ENCODE measurements around the gene GPR89B.
"Not testable (repeated sequence)": the region's sequence is repeated elsewhere in the genome, so short reads cannot be mapped to it uniquely, and the experiment has no call there.

The GPR89B gene

DNA sequence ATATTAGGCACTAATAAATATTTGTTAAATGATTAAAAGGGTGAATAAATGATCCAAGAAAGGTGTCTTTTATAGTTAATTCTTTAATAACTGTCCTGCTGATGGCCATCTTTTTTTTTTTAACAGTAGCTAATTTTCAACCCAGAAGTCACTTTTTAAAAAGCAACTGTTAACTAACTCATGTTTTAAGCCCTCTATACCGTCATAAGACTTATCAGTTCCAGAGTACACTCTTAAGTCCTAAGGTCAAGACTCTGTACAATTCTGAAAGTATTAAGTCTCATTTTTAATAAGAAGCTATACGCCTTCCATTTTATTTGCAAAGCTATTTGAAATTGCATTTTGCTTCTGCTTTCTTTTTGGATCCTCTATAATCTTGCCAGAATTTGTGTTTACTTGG lies 2.9 kb downstream of the GPR89B start:
- H3K4me3 ChIP-seq (ENCODE audit: control insufficient read depth in 1 of 7, extremely low read depth in 1 of 7, insufficient read depth in 4 of 7, low read depth in 2 of 7, low read length in 6 of 7); H3K4me1 ChIP-seq (ENCODE audit: control extremely low read depth in 1 of 4, control insufficient read depth in 4 of 4, insufficient read depth in 4 of 4, low read length in 3 of 4); DNase-seq; H3K27ac ChIP-seq (ENCODE audit: insufficient read depth in 1 of 2, low read depth in 1 of 2, low read length in 2 of 2, poor library complexity in 1 of 2, severe bottlenecking in 2 of 2); POLR2A ChIA-PET; CTCF ChIA-PET; H3K36me3 ChIP-seq (ENCODE audit: control insufficient read depth in 4 of 4, insufficient read depth in 4 of 4, low read length in 3 of 4); H3K27me3 ChIP-seq (replicated peaks in 2 of 5; ENCODE audit: control insufficient read depth in 4 of 5, insufficient read depth in 5 of 5, low read length in 4 of 5); H3K9me3 ChIP-seq (ENCODE audit: control extremely low read depth in 1 of 5, control insufficient read depth in 4 of 5, insufficient read depth in 2 of 5, low read depth in 1 of 5, low read length in 4 of 5): not testable (repeated sequence)
- no CpG with 5 or more reads among the region's 2 CpGs for WGBS (ENCODE audit: insufficient coverage)

DNA sequence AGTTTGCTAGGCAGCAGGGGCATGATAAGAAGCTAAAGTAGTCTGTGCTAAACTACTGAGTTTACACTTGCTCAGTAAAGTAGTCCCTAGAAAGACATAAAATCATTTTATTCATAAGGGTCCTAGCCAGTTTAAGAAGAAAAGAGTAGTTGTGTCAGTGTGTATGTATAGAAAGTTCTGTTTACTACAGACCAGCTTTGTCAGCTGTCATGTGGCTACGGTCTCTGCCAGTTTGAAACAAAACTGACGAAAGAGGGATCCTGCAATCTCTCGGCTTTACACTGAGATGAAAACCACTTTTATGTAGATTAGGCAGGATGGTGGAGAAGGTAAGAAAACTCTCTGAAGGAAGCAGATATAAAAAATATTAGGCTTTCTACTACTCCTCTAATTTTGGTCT lies 7.1 kb downstream of the GPR89B start:
- H3K27ac ChIP-seq (ENCODE audit: insufficient read depth in 1 of 2, low read depth in 1 of 2, low read length in 2 of 2, poor library complexity in 1 of 2, severe bottlenecking in 2 of 2); H3K27me3 ChIP-seq (replicated peaks in 2 of 5; ENCODE audit: control insufficient read depth in 4 of 5, insufficient read depth in 5 of 5, low read length in 4 of 5); H3K4me3 ChIP-seq (ENCODE audit: control insufficient read depth in 1 of 7, extremely low read depth in 1 of 7, insufficient read depth in 4 of 7, low read depth in 2 of 7, low read length in 6 of 7); POLR2A ChIA-PET; DNase-seq; H3K36me3 ChIP-seq (ENCODE audit: control insufficient read depth in 4 of 4, insufficient read depth in 4 of 4, low read length in 3 of 4); H3K4me1 ChIP-seq (ENCODE audit: control extremely low read depth in 1 of 4, control insufficient read depth in 4 of 4, insufficient read depth in 4 of 4, low read length in 3 of 4); CTCF ChIA-PET; H3K9me3 ChIP-seq (ENCODE audit: control extremely low read depth in 1 of 5, control insufficient read depth in 4 of 5, insufficient read depth in 2 of 5, low read depth in 1 of 5, low read length in 4 of 5): not testable (repeated sequence)
- WGBS (ENCODE audit: insufficient coverage) = no CpG with 5 or more reads among the region's 3 CpGs

DNA sequence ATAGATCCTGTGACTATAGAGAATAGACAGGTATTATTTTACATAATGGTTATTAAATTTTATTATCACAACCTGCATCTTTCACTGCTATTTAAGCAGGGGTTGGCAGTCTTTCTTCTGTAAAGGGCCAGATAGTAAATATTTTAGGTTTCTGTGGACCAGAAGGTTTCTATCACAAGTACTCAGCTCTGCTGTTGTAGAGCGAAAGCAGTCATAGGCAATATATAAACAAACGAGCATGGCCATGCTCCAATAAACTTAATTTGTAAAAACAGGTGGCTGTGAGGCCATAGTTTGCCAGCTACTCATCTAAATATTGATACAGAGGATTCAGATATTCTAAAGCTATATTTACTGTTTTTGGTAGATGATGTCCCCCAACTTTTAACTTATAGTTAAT lies 12.2 kb downstream of the GPR89B start:
- no CpG with 5 or more reads among the region's 2 CpGs for WGBS (ENCODE audit: insufficient coverage)
- H3K4me3 ChIP-seq (ENCODE audit: control insufficient read depth in 1 of 7, extremely low read depth in 1 of 7, insufficient read depth in 4 of 7, low read depth in 2 of 7, low read length in 6 of 7); H3K4me1 ChIP-seq (ENCODE audit: control extremely low read depth in 1 of 4, control insufficient read depth in 4 of 4, insufficient read depth in 4 of 4, low read length in 3 of 4); POLR2A ChIA-PET; H3K36me3 ChIP-seq (ENCODE audit: control insufficient read depth in 4 of 4, insufficient read depth in 4 of 4, low read length in 3 of 4); H3K27ac ChIP-seq (ENCODE audit: insufficient read depth in 1 of 2, low read depth in 1 of 2, low read length in 2 of 2, poor library complexity in 1 of 2, severe bottlenecking in 2 of 2); DNase-seq; H3K9me3 ChIP-seq (ENCODE audit: control extremely low read depth in 1 of 5, control insufficient read depth in 4 of 5, insufficient read depth in 2 of 5, low read depth in 1 of 5, low read length in 4 of 5); H3K27me3 ChIP-seq (replicated peaks in 2 of 5; ENCODE audit: control insufficient read depth in 4 of 5, insufficient read depth in 5 of 5, low read length in 4 of 5); CTCF ChIA-PET: not testable (repeated sequence)

DNA sequence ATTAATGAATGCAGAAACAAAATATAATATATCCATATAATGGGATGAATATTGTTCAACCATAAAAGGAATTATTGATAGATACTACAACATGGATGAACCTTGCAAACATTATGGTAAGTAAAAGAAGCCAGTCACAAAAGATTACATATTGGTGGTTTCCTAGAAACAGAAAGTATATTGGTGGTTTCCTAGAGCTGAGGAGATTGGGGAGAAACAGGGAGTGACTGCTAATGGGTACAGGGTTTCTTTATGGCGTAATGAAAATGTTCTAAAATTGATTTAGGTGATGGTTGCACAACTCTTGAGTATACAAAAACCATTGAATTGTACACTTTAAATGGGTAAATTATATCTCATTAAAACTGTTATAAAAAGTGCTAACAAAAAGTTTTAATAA lies 14.3 kb downstream of the GPR89B start:
- DNase-seq; CTCF ChIA-PET; H3K4me3 ChIP-seq (ENCODE audit: control insufficient read depth in 1 of 7, extremely low read depth in 1 of 7, insufficient read depth in 4 of 7, low read depth in 2 of 7, low read length in 6 of 7); H3K4me1 ChIP-seq (ENCODE audit: control extremely low read depth in 1 of 4, control insufficient read depth in 4 of 4, insufficient read depth in 4 of 4, low read length in 3 of 4); H3K9me3 ChIP-seq (ENCODE audit: control extremely low read depth in 1 of 5, control insufficient read depth in 4 of 5, insufficient read depth in 2 of 5, low read depth in 1 of 5, low read length in 4 of 5); H3K27ac ChIP-seq (ENCODE audit: insufficient read depth in 1 of 2, low read depth in 1 of 2, low read length in 2 of 2, poor library complexity in 1 of 2, severe bottlenecking in 2 of 2); H3K36me3 ChIP-seq (ENCODE audit: control insufficient read depth in 4 of 4, insufficient read depth in 4 of 4, low read length in 3 of 4); POLR2A ChIA-PET; H3K27me3 ChIP-seq (replicated peaks in 2 of 5; ENCODE audit: control insufficient read depth in 4 of 5, insufficient read depth in 5 of 5, low read length in 4 of 5): not testable (repeated sequence)
- no CpG with 5 or more reads among the region's 1 CpG for WGBS (ENCODE audit: insufficient coverage)

DNA sequence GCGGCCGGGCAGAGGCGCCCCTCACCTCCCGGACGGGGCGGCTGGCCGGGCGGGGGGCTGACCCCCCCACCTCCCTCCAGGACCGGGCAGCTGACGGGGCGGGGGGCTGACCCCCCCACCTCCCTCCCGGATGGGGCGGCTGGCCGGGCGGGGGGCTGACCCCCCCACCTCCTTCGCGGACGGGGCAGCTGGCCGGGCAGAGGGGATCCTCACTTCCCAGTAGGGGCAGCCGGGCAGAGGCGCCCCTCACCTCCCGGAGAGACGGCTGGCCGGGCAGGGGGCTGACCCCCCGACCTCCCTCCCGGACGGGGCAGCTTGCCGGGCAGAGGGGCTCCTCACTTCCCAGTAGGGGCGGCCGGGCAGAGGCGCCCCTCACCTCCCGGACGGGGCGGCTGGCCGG lies 21.3 kb downstream of the GPR89B start:
- H3K4me1 ChIP-seq (ENCODE audit: control extremely low read depth in 1 of 4, control insufficient read depth in 4 of 4, insufficient read depth in 4 of 4, low read length in 3 of 4); H3K36me3 ChIP-seq (ENCODE audit: control insufficient read depth in 4 of 4, insufficient read depth in 4 of 4, low read length in 3 of 4); H3K27me3 ChIP-seq (replicated peaks in 2 of 5; ENCODE audit: control insufficient read depth in 4 of 5, insufficient read depth in 5 of 5, low read length in 4 of 5); DNase-seq; CTCF ChIA-PET; H3K27ac ChIP-seq (ENCODE audit: insufficient read depth in 1 of 2, low read depth in 1 of 2, low read length in 2 of 2, poor library complexity in 1 of 2, severe bottlenecking in 2 of 2); H3K4me3 ChIP-seq (ENCODE audit: control insufficient read depth in 1 of 7, extremely low read depth in 1 of 7, insufficient read depth in 4 of 7, low read depth in 2 of 7, low read length in 6 of 7); H3K9me3 ChIP-seq (ENCODE audit: control extremely low read depth in 1 of 5, control insufficient read depth in 4 of 5, insufficient read depth in 2 of 5, low read depth in 1 of 5, low read length in 4 of 5); POLR2A ChIA-PET: not testable (repeated sequence)
- no CpG with 5 or more reads among the region's 35 CpGs for WGBS (ENCODE audit: insufficient coverage)

DNA sequence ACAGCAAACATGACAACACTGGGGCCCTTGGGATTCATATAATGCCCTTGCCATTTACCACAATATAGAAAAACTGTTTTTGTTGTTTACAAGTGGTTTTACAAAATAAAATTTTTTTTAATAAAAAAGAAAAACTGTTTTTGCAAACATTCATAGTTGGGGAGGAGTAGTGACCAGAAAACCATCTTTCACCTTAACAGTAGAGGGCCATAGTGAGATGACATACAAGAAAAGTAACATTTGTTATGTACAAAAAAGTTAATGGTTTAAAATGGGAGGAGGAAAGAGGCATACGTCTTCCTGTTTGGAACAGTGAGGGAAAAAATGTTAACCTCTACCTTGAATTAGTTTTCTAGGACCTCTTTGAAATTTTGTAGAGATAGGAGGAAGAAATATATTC lies 30.7 kb downstream of the GPR89B start:
- POLR2A ChIA-PET; H3K4me3 ChIP-seq (ENCODE audit: control insufficient read depth in 1 of 7, extremely low read depth in 1 of 7, insufficient read depth in 4 of 7, low read depth in 2 of 7, low read length in 6 of 7); DNase-seq; CTCF ChIA-PET; H3K27me3 ChIP-seq (replicated peaks in 2 of 5; ENCODE audit: control insufficient read depth in 4 of 5, insufficient read depth in 5 of 5, low read length in 4 of 5); H3K27ac ChIP-seq (ENCODE audit: insufficient read depth in 1 of 2, low read depth in 1 of 2, low read length in 2 of 2, poor library complexity in 1 of 2, severe bottlenecking in 2 of 2); H3K9me3 ChIP-seq (ENCODE audit: control extremely low read depth in 1 of 5, control insufficient read depth in 4 of 5, insufficient read depth in 2 of 5, low read depth in 1 of 5, low read length in 4 of 5); H3K36me3 ChIP-seq (ENCODE audit: control insufficient read depth in 4 of 4, insufficient read depth in 4 of 4, low read length in 3 of 4); H3K4me1 ChIP-seq (ENCODE audit: control extremely low read depth in 1 of 4, control insufficient read depth in 4 of 4, insufficient read depth in 4 of 4, low read length in 3 of 4): not testable (repeated sequence)
- no CpG with 5 or more reads among the region's 1 CpG for WGBS (ENCODE audit: insufficient coverage)

DNA sequence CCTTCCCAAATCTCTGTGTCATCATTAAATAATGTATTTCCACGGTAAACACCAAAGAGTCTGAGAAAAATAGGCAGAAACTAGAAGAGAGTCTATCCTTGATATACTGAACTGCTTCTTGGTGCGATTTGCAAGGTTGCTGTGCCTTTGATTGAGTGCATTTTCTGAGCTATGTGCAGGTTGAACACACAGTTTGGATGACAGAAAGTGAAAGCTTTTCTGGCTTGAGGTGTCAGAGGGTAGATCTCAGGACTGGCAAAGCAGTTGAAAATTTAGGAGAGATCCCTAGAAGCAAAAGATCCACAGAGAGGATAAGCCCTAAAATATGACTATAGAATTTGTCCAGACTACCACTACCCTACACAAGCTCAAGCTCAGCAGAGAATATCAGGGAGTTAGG lies 31.5 kb downstream of the GPR89B start:
- H3K4me1 ChIP-seq (ENCODE audit: control extremely low read depth in 1 of 4, control insufficient read depth in 4 of 4, insufficient read depth in 4 of 4, low read length in 3 of 4); H3K4me3 ChIP-seq (ENCODE audit: control insufficient read depth in 1 of 7, extremely low read depth in 1 of 7, insufficient read depth in 4 of 7, low read depth in 2 of 7, low read length in 6 of 7); CTCF ChIA-PET; POLR2A ChIA-PET; H3K27ac ChIP-seq (ENCODE audit: insufficient read depth in 1 of 2, low read depth in 1 of 2, low read length in 2 of 2, poor library complexity in 1 of 2, severe bottlenecking in 2 of 2); H3K9me3 ChIP-seq (ENCODE audit: control extremely low read depth in 1 of 5, control insufficient read depth in 4 of 5, insufficient read depth in 2 of 5, low read depth in 1 of 5, low read length in 4 of 5); H3K27me3 ChIP-seq (replicated peaks in 2 of 5; ENCODE audit: control insufficient read depth in 4 of 5, insufficient read depth in 5 of 5, low read length in 4 of 5); H3K36me3 ChIP-seq (ENCODE audit: control insufficient read depth in 4 of 4, insufficient read depth in 4 of 4, low read length in 3 of 4); DNase-seq: not testable (repeated sequence)
- WGBS (ENCODE audit: insufficient coverage) = no CpG with 5 or more reads among the region's 2 CpGs

DNA sequence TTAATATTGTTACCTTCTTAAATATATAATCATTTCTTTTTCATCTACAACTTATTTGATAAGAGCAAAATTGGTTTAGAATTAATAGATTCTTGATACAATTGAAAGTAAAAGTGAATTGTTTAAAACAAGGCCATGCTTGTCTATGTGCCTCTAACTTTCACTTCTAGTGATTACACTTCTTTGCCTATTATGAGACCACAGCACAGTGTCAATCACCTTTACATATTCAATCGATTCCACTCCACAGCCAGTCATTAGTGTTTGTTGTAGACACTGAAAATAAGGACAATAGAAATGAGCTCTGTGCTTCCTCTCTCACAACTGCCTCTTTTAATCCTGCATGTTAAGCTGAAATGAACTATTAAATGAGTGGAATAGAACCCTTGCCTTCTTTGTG lies 36.4 kb downstream of the GPR89B start:
- H3K27me3 ChIP-seq (replicated peaks in 2 of 5; ENCODE audit: control insufficient read depth in 4 of 5, insufficient read depth in 5 of 5, low read length in 4 of 5); H3K36me3 ChIP-seq (ENCODE audit: control insufficient read depth in 4 of 4, insufficient read depth in 4 of 4, low read length in 3 of 4); H3K9me3 ChIP-seq (ENCODE audit: control extremely low read depth in 1 of 5, control insufficient read depth in 4 of 5, insufficient read depth in 2 of 5, low read depth in 1 of 5, low read length in 4 of 5); POLR2A ChIA-PET; H3K4me1 ChIP-seq (ENCODE audit: control extremely low read depth in 1 of 4, control insufficient read depth in 4 of 4, insufficient read depth in 4 of 4, low read length in 3 of 4); H3K27ac ChIP-seq (ENCODE audit: insufficient read depth in 1 of 2, low read depth in 1 of 2, low read length in 2 of 2, poor library complexity in 1 of 2, severe bottlenecking in 2 of 2); H3K4me3 ChIP-seq (ENCODE audit: control insufficient read depth in 1 of 7, extremely low read depth in 1 of 7, insufficient read depth in 4 of 7, low read depth in 2 of 7, low read length in 6 of 7); CTCF ChIA-PET; DNase-seq: not testable (repeated sequence)
- WGBS (ENCODE audit: insufficient coverage) = no CpG with 5 or more reads among the region's 1 CpG

Data from common myeloid progenitor, CD34-positive (primary cell).